ENCODE measurements around the gene PGF.

DNA sequence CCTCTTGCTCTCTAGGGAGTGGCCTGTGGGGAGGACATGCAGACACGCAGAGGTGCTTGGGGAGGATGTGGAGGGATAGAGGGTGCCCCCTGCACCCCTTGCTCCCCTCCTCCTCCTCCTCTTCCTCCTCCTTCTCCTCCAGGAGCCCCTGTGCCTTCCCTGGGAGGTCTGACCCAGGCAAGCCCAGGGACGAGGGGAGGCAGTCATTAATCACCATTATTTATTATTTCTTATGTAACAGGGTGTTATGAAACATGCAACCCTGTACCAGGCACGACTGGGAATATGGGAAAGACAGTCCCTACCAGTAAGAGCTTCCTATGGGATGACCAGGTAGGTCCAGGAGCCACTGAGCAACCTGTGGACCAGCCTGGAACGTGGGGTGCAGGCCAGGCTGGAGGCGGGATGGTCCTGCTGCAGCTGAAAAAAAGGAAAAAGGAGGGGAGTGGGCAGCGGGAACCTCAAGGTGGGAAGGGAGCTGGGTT lies 22.5 kb upstream of the PGF start:
- TF ChIP-seq, protein P1, sequence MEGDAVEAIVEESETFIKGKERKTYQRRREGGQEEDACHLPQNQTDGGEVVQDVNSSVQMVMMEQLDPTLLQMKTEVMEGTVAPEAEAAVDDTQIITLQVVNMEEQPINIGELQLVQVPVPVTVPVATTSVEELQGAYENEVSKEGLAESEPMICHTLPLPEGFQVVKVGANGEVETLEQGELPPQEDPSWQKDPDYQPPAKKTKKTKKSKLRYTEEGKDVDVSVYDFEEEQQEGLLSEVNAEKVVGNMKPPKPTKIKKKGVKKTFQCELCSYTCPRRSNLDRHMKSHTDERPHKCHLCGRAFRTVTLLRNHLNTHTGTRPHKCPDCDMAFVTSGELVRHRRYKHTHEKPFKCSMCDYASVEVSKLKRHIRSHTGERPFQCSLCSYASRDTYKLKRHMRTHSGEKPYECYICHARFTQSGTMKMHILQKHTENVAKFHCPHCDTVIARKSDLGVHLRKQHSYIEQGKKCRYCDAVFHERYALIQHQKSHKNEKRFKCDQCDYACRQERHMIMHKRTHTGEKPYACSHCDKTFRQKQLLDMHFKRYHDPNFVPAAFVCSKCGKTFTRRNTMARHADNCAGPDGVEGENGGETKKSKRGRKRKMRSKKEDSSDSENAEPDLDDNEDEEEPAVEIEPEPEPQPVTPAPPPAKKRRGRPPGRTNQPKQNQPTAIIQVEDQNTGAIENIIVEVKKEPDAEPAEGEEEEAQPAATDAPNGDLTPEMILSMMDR (IDR thresholded peaks at IDR 0.05; ENCODE audit: poor library complexity), result no peak
- TF ChIP-seq EZH2 (IDR thresholded peaks at IDR 0.05; ENCODE audit: borderline replicate concordance) (no peak), EZH2phosphoT487 (IDR thresholded peaks at IDR 0.05; ENCODE audit: low read depth, severe bottlenecking, unreplicated experiment) (no peak)

Data from hepatocyte (in vitro differentiated cells).